Mesothelial cell of epicardium (in vitro differentiated cells): ENCODE measurements around the gene RAB25. TPM values are rescaled to one million over a fixed set of nuclear protein-coding genes. Genes with fewer than 3 reads are reported as not detected.

Source experiments
- DNase-seq, 2 experiments: peaks; one replicate each; pipeline ENCODE4 v3.0.0; 2021; ENCODE audit warnings: low spot score in 2 of 2; ENCODE audit not compliant: unreplicated experiment in 2 of 2
- H3K27ac Mint-ChIP-seq: 2 replicates; pipeline ENCODE4 v1.8.0; 2021; ENCODE audit warnings: mixed read lengths
- H3K27me3 Mint-ChIP-seq: 2 replicates; pipeline ENCODE4 v1.8.0; 2021; ENCODE audit warnings: low read depth, mixed read lengths
- H3K36me3 Mint-ChIP-seq: 2 replicates; pipeline ENCODE4 v1.8.0; 2021; ENCODE audit warnings: mixed read lengths
- H3K4me1 Mint-ChIP-seq: 2 replicates; pipeline ENCODE4 v1.8.0; 2021; ENCODE audit warnings: mixed read lengths
- H3K4me3 Mint-ChIP-seq: 2 replicates; pipeline ENCODE4 v1.8.0; 2021; ENCODE audit warnings: mild to moderate bottlenecking, moderate library complexity, mixed read lengths
- H3K9me3 Mint-ChIP-seq: 2 replicates; pipeline ENCODE4 v1.8.0; 2021; ENCODE audit warnings: mixed read lengths
- CTCF ChIP-seq: fragments of 200-600 bp; sonication (generic); IDR thresholded peaks from one replicate; pipeline ENCODE4 v1.5.0; 2021; ENCODE audit warnings: antibody characterized with exemption; ENCODE audit not compliant: unreplicated experiment
- total RNA-seq: library from RNA; stranded (reverse); gene quantifications from 3 replicates; pipeline ENCODE4 v1.2.1, GENCODE V29; 2021

Gene RAB25
- total RNA-seq, 1 donor from 2014 or later = 51.1 TPM

GRCh38 chr1:156020293-156021092, 40.5 kb upstream of the RAB25 start, which contains the start of gene SSR2:
Gene SSR2 (minus strand): TSS chr1:156020951. CDS start chr1:156020167, 784 bp downstream.
- peak within 1 kb of the TSS; percentile 96 for H3K4me3 Mint-ChIP-seq
- H3K27me3 Mint-ChIP-seq = peaks cover 1% of the 10 kb centered on the region
- peak; percentile 68 to 83 for DNase-seq
- peaks cover 17% of the 10 kb centered on the region for H3K36me3 Mint-ChIP-seq
- H3K4me1 Mint-ChIP-seq = peaks cover 18% of the 10 kb centered on the region
- no peak for TF ChIP-seq CTCF
- no peaks in the 10 kb centered on the region for H3K9me3 Mint-ChIP-seq
- peak within 1 kb of the TSS; percentile 93 for H3K27ac Mint-ChIP-seq

DNA sequence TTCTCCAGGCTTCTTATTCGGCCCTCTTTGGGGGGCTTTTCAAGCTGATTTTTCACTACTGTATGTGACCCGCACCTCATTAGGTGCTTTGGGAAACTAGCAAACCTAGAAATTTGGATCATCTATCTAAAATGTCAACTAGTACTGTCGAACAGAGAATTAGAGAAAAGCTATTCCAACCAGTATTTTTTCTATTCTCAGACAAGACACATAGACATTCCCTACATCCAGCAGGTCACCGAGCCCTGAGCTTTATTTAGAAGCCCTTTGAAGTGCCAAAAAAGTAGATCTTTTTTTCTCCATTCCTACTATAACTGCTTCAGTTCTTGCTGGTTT, 39.9 kb upstream of the RAB25 start:
- no peak for DNase-seq
- no peak for TF ChIP-seq CTCF
- H3K4me1 Mint-ChIP-seq = peaks cover 22% of the 10 kb centered on the region
- no peaks in the 10 kb centered on the region for H3K9me3 Mint-ChIP-seq
- peak overlapping the region; percentile 96 for H3K4me3 Mint-ChIP-seq
- H3K36me3 Mint-ChIP-seq = peaks cover 17% of the 10 kb centered on the region
- peaks cover 1% of the 10 kb centered on the region for H3K27me3 Mint-ChIP-seq
- H3K27ac Mint-ChIP-seq = peak overlapping the region; percentile 92

DNA sequence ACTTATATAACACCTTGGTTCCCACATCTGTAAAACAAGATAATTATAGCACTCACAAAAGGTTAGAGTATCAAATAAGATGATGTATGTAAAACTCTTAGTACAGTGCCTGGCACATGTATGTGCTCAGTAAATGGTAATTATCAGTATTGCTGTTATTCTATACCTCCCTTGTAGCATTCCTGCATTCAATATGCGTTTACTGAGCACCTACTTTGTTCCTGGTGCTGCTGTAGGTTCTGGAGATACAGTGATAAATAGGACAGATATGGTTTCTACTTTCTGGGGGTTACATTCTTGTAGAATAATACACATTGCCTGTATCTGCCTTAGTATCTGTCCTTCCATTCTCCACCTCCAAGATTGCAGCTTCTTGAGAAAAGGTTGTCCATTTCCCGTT, 39.0 kb upstream of the RAB25 start:
- DNase-seq = no peak
- TF ChIP-seq CTCF = no peak
- H3K4me3 Mint-ChIP-seq = no peak overlapping the region
- H3K4me1 Mint-ChIP-seq = peaks cover 22% of the 10 kb centered on the region
- H3K27ac Mint-ChIP-seq = no peak overlapping the region
- H3K36me3 Mint-ChIP-seq = peaks cover 13% of the 10 kb centered on the region
- no peaks in the 10 kb centered on the region for H3K9me3 Mint-ChIP-seq
- H3K27me3 Mint-ChIP-seq = peaks cover 1% of the 10 kb centered on the region

DNA sequence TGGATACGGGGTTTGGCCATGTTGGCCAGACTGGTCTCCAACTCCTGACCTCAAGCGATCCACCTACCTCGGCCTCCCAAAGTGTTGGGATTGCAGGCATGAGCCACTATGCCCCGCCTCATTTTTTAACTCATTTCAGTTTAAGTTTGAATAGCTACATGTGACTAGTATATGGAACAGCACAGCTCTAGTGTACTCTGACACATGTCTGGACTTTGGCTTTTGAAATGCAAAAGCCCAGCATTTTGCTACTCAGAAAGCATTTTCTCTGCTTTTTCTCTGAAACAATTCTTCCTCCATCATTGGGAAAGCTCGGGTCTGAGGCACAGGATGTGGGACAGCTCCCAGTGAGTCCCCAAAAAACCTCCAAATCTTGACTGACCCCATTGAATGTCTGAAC, 36.2 kb upstream of the RAB25 start:
- no peak overlapping the region for H3K4me3 Mint-ChIP-seq
- peaks cover 1% of the 10 kb centered on the region for H3K27me3 Mint-ChIP-seq
- H3K9me3 Mint-ChIP-seq = no peaks in the 10 kb centered on the region

DNA sequence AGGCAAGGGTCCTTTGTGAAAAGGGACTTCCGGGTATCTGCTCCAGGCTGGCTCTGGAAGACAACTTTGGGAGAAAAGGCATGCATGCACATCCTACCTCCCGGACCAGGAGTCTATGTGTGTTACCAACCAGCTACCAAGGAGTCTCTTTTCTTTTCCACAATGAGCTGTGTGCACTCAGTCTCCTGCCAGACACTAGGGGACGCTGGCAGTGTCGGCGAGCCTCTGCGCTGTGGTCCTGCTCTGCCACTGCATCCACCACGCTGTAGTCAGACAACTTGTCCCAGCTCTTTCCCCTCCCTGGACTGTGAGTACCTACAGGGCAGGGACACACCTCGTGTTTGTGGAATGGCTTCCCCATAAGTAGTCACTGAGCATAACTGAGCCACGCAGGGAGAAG, 35.1 kb upstream of the RAB25 start:
- Mint-ChIP-seq H3K4me1 (peaks cover 6% of the 10 kb centered on the region), H3K4me3 (no peak overlapping the region), H3K36me3 (no peaks in the 10 kb centered on the region), H3K27me3 (peaks cover 1% of the 10 kb centered on the region), H3K9me3 (no peaks in the 10 kb centered on the region), H3K27ac (no peak overlapping the region)
- DNase-seq = no peak
- no peak for TF ChIP-seq CTCF

More for the DNA sequence above, 36.2 kb upstream of the RAB25 start:
- Mint-ChIP-seq H3K4me1 (peaks cover 13% of the 10 kb centered on the region), H3K36me3 (peaks cover 1% of the 10 kb centered on the region), H3K27ac (no peak overlapping the region)
- TF ChIP-seq CTCF = no peak
- DNase-seq = no peak
